Erythroblast (primary cell): Measurements from ENCODE around the gene PTPN9.
"Not testable (repeated sequence)": the region's sequence is repeated elsewhere in the genome, so short reads cannot be mapped to it uniquely, and the experiment has no call there.

Source experiments
- GATA1 ChIP-seq: IDR thresholded peaks from 2 replicates; pipeline ENCODE4 v1.6.1; 2011; ENCODE audit warnings: low read depth, mild to moderate bottlenecking, control low read depth, low read length, moderate library complexity
- POLR2A ChIP-seq: IDR thresholded peaks from 2 replicates; pipeline ENCODE4 v1.6.1; 2011; ENCODE audit warnings: mild to moderate bottlenecking, low read length

DNA sequence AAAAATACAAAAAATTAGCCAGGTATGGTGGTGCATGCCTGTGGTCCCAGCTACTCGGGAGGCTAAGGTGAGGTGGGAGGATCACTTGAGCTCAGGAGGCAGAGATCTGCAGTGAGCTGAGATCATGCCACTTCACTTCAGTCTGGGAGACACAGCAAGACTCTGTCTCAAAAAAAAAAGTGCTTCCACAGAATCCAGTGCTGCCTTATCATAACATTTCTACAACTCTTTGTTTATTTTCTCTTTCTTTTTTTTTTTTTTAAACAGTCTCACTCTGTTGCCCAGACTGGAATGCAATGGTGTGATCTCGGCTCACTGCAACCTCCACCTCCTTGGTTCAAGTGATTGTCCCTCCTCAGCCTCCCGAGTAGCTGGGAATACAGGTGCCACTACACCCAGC is 53.4 kb downstream of the PTPN9 start:
- not testable (repeated sequence) for TF ChIP-seq POLR2A, GATA1
